ENCODE data around the gene CTSS.
"Not testable (repeated sequence)": the region's sequence is repeated elsewhere in the genome, so short reads cannot be mapped to it uniquely, and the experiment has no call there.

Gene CTSS

GRCh38 chr1:150765296-150765976 lies at the start of gene CTSS:
Gene CTSS, minus strand, starts transcription at chr1:150765778. Its CDS starts 1,015 bp downstream, at chr1:150764763.
- peak; percentile 55 for DNase-seq

- DNase-seq: no peak
Measured at GRCh38 chr1:150813028-150813707, 47.6 kb upstream of the CTSS start.

- no peak for DNase-seq
Measured at GRCh38 chr1:150810958-150811659, 45.5 kb upstream of the CTSS start.

GRCh38 chr1:150809651-150810050 lies 44.1 kb upstream of the CTSS start:
- no peak for DNase-seq

DNA sequence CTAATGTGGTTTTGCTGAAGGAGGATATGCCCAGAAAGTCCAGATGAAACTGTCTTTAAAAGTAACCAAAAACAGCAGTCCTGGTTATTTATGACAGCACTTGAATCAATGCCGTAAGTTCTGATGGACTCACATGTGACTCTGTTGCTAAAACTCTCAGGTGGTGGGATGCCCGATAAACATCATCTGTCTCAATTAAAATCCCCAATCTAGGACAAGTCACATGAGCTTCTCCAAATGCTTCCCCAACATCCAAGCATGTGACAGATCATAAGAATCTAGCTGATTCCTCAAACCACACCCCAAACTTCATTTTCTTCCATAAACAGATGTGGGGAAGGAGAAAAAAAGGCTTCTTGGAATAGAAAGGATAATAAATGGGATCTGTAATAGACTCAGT lies 43.3 kb upstream of the CTSS start:
- DNase-seq: no peak

DNA sequence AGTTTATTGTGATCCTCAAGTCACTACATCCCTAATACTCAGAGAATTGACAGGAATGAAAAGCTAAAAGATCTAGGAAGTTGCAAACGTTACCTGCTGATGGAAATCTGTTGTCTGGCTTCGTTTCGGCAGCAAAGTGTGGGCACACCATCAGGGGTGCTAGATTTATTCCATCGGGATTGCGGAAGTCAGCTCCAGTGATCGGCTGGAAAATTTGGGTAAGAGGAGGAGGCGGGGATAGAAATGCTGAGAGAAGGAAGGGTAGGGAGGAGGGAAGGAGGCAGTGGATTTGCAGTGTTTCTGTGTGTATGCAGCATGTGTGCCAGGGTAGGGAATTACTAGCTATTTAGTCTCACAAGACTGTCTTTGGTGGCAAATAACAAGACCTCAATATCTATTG lies 42.5 kb upstream of the CTSS start, which contains the start of gene CTSK:
TSS of gene CTSK (minus strand) at position 140 of the 400 bp plus-strand sequence. CDS start 1,455 bp downstream, outside the sequence.
- DNase-seq: no peak

DNA sequence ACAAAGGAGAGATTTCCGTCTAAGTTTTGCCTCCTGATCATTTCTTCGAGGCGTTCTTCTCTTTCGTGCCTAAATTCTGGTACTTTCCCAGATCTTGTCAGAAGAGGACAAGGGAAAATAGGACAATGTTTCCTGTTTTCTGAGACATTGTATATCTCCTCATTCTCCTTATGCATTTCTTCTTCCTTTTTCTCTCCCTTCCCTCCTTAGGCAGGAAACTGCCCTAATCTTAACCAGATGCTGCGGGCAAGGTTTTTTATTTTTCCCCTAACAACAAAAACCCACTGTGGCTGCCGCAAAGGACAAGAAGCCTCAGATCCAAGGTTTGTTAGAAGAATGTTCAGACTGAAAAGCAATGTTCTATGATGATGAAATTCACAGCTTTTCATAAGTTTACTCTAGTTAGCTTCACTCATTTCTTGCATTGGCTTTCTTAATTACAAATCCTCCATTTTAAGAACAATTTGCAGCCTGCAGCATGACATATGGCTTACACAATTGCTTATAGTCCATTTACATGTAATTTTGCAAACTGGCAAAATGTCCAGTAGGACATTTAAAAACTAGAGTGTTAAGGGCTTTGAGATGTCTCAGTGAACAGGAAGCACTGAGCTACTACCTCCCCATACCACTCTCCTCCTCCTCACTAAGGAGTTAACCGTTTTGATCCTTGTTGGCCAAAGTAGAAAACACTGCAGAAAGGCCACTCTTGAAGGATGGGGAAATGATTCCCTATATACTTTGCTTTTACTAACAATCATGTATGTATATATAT lies 41.9 kb upstream of the CTSS start:
- no peak for DNase-seq

DNA sequence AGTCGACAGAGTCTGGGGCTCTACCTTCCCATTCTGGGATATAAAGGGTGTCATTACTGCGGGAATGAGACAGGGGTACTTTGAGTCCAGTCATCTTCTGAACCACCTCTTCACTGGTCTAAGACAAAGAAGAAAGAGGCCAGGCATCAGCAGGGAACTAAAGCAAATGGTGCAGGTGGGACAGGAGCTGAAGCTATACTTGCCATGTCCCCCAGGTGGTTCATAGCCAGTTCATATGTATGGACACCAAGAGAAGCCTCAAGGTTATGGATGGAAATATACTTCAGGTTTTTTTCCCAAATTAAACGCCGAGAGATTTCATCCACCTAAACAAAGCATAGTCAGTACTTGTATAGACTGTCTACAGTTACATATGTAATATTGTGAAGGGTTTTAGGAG lies 40.3 kb upstream of the CTSS start:
- DNase-seq: no peak

- no peak for DNase-seq
Measured at GRCh38 chr1:150804671-150805070, 39.1 kb upstream of the CTSS start.

DNA sequence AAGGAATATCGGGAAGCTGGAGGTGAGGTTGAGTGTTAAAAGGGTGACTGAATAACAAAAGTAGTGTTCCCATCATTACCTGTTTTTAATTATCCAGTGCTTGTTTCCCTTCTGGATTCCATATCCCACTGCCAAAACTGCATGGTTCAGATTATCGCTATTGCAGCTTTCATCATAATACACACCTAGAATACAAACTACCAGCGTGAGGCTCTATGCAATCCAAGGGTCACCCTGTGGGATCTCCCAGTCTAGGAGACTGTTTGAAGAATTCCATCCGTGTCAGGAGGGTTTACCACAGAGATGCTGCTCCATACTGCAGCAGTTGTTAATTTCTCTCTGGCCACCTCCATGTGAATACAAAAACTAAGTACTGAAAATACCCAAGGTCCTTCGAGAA lies 33.5 kb upstream of the CTSS start:
- DNase-seq: no peak

GRCh38 chr1:150798525-150798924 lies 32.9 kb upstream of the CTSS start:
- DNase-seq: no peak

- no peak for DNase-seq
Measured at GRCh38 chr1:150796374-150796773, 30.8 kb upstream of the CTSS start.

- DNase-seq: not testable (repeated sequence)
Measured at GRCh38 chr1:150793778-150794177, 28.2 kb upstream of the CTSS start.

- DNase-seq: no peak
Measured at GRCh38 chr1:150793221-150793620, 27.6 kb upstream of the CTSS start.

DNA sequence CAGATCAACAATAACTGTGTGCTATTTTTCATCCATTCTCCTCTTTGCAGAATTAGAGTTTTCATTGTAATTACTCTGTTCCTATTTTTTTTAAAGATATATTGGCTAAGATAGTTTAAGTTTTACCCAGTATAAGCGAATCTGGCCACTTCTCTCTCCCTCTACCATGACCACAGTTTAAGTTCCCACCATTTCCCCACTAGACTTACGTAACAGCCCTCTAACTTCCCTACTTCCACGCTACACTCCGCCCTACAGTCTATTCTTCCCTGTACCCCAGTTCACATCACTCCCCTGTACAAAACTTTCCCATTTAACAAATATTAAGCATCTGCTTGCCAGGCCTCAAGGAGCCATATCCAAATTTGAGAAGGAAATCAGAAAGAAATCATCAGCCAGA lies 26.0 kb upstream of the CTSS start:
- DNase-seq: no peak

GRCh38 chr1:150789396-150789795 lies 23.8 kb upstream of the CTSS start:
- no peak for DNase-seq

DNA sequence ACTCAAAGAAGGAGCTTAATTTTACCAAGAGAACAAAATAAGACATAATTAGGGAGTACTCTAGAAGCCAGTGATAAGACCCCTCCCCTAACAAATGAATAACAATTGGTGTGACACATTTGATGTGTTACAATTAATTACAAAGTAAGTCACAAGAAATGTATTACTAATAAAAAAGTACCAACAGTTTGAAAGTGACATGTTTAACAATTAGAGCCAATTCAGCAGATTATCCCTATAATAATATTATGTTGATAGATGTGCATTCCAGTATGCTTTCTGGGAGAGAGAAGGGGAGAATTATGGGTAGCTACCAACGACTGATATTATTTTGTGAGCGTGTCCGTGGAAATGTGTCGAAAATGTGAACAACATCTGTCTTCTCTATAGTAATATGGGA lies 23.4 kb upstream of the CTSS start:
- no peak for DNase-seq

DNA sequence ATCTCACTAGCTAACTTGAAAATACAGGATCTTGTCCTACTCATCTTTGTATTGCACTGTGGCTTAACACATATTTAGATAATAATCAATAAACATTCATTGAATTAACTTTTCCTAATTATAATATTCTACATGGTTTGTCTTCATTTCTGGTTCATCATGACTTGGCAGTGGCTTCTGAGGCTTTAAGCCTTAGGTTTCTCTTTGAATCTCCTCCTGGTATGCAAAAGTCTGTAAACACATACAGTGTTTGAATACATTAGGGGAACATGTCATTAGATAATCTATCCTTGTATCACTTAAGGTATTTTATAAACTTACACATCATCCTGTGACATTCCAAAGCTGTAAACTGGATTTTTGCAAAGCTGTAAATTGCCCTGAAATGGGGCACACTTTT lies 21.9 kb upstream of the CTSS start:
- DNase-seq: no peak

DNA sequence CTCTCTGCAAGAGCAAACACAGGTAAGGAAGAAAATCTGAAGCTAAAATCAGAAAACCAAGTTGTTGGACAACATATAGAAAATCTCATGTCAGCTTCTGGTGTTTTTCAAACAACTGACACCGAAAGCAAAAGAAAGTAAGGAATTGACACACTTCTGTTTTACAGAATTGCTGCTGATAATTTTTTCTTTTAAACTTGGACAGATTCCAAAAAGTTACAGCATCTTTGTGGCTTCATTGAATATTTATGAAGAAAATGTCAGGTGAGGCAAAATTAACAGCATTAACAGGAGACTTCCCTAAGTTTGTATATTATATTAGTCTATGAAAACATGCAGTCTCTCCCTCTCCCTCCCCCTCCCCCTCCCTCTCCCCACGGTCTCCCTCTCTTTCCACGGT lies 14.9 kb upstream of the CTSS start:
- DNase-seq: no peak

DNA sequence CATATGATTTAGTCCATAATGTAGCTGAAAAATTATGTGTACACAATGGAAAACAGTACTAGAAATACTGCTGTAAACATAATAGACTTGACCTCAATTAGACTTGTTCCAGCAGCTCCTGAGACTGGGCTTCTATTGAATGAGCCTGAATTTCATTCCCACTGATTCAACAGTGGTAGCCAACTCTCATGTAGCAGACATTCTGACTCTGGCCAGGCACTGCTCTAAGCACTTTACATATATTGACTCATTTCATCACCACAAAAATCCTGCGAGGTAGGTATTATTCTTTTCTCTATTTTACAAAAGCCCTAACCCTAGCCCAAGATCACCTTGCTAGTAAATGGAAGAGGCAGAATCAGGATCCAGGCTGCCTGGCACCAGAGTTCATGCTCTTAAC lies 12.8 kb upstream of the CTSS start:
- DNase-seq: no peak

GRCh38 chr1:150777544-150777943 lies 12.0 kb upstream of the CTSS start:
- no peak for DNase-seq

DNA sequence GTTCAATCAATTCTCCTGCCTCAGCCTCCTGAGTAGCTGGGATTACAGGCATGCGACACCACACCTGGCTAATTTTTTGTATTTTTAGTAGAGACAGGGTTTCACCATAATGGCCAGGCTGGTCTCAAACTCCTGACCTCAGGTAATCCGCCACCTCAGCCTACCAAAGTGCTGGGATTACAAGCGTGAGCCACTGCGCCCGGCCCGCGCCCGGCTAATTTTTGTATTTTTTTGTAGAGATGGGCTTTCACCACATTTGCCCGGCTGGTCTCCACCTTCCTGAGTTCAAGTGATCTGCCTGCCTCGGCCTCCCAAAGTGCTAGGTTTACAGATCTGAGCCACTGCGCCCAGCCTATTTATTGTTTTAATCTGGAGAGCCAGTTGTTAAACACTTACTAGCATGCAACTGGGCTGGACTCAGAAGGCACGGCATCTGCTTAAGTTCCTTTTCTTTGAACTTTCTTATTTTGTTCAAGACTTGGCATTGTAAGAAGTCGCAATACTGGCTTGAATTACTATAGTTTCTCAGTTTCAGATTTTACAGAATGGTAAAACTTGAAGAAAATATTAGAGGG lies 10.4 kb upstream of the CTSS start:
- not testable (repeated sequence) for DNase-seq

DNA sequence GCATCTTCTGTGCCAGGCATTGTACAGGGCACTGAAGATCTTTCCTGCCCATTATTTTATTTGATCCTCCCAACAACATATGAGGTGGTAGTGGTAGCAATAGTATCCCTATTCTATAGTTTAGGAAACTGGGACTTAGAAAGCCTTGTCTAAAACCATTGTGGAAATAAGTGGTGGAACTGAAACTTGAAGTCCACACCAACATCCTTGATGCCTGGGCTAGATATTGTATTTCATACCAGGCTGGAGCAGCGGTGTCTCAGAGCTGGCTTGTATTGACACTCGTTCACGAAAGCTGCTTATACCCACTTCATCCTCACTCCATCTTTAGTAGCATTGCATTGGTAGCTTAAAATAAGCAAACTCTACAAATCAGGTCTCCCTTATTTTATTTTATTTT lies 9.7 kb upstream of the CTSS start:
- no peak for DNase-seq

Measured in CD4-positive, alpha-beta T cell treated with Interleukin-17A for 1 hour (primary cell).